Upper lobe of left lung (tissue), 4 donors: ENCODE data around the gene ATP2B2.

Experiments
- EP300 ChIP-seq, 4 donors: sonication (generic); formaldehyde crosslinking; IDR thresholded peaks; one replicate each; pipeline ENCODE4 v1.5.1; 2017; ENCODE audit warnings: antibody characterized with exemption in 4 of 4, control low read depth in 2 of 4
- POLR2A ChIP-seq, 4 donors: fragments of 450-650 bp; IDR thresholded peaks; one replicate each; pipeline ENCODE4 v1.5.1; 2016 to 2017; ENCODE audit warnings: antibody characterized with exemption in 4 of 4, mild to moderate bottlenecking in 2 of 4
- POLR2AphosphoS5 ChIP-seq, 2 donors: sonication (generic); formaldehyde crosslinking; IDR thresholded peaks; one replicate each; pipeline ENCODE4 v1.5.1; 2017; ENCODE audit warnings: antibody characterized with exemption in 2 of 2
- TF ChIP-seq, protein P1 (sequence below), 6 experiments: fragments of 450-650 bp in 4 of 6; fragments of 200-600 bp in 2 of 6; sonication (generic) in 2 of 6; IDR thresholded peaks; one replicate each; pipeline ENCODE4 v1.5.1; 2016 to 2019; ENCODE audit warnings: antibody characterized with exemption in 6 of 6

DNA sequence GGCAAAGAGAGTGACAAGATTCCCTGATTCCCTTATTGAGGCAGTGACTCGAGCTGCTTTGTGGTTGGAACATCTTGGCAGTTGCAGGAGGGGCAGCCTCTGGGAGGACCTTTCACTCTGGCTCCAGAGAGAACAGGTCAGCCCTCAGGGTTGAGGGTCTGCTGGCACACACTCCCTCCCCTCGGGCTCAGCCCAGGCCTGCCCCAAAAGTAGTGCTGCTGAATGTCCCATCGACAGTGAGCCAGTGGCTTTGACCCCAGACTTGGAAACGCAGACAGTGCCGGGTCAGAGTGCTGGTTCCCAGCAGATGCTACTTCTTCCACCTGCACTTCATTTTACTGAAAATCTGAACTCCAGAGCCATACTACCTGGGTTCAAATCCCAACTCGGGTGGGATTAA lies 25.6 kb upstream of the ATP2B2 start:
- no peak for TF ChIP-seq POLR2A (IDR thresholded peaks at IDR 0.05)
- TF ChIP-seq, protein P1, sequence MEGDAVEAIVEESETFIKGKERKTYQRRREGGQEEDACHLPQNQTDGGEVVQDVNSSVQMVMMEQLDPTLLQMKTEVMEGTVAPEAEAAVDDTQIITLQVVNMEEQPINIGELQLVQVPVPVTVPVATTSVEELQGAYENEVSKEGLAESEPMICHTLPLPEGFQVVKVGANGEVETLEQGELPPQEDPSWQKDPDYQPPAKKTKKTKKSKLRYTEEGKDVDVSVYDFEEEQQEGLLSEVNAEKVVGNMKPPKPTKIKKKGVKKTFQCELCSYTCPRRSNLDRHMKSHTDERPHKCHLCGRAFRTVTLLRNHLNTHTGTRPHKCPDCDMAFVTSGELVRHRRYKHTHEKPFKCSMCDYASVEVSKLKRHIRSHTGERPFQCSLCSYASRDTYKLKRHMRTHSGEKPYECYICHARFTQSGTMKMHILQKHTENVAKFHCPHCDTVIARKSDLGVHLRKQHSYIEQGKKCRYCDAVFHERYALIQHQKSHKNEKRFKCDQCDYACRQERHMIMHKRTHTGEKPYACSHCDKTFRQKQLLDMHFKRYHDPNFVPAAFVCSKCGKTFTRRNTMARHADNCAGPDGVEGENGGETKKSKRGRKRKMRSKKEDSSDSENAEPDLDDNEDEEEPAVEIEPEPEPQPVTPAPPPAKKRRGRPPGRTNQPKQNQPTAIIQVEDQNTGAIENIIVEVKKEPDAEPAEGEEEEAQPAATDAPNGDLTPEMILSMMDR (IDR thresholded peaks at IDR 0.05) = no peak
- TF ChIP-seq POLR2AphosphoS5 (IDR thresholded peaks at IDR 0.05) = no peak
- no peak for TF ChIP-seq EP300 (IDR thresholded peaks at IDR 0.05)
